Measurements from ENCODE around the gene LBX2.

LBX2 gene

GRCh38 chr2:74525717-74526648 lies 26.6 kb upstream of the LBX2 start, which contains the start of gene DQX1:
TSS of gene DQX1 (minus strand) at chr2:74526231. CDS start at chr2:74525729, 502 bp downstream.
- DNase-seq, result peak; percentile 51 to 68

- no peak for DNase-seq
Measured at GRCh38 chr2:74524955-74525716, 25.7 kb upstream of the LBX2 start.

- DNase-seq, result no peak
Measured at GRCh38 chr2:74524005-74524404, 24.6 kb upstream of the LBX2 start.

GRCh38 chr2:74522516-74522915 lies 23.1 kb upstream of the LBX2 start:
- DNase-seq, result no peak

- DNase-seq, result no peak
Measured at GRCh38 chr2:74516650-74517049, 17.2 kb upstream of the LBX2 start.

GRCh38 chr2:74515981-74516633 lies 16.7 kb upstream of the LBX2 start:
- DNase-seq, result peak; percentile 80

GRCh38 chr2:74515271-74515980 lies 16.0 kb upstream of the LBX2 start:
- DNase-seq, result no peak

GRCh38 chr2:74514368-74515270 lies 15.2 kb upstream of the LBX2 start, which contains the start of gene TLX2:
TSS of gene TLX2 (plus strand) at chr2:74514450. CDS start at chr2:74514807, 357 bp downstream.
- no peak for DNase-seq

- DNase-seq, result peak in 1 of 2 donors; percentile 34
Measured at GRCh38 chr2:74513605-74514367, 14.4 kb upstream of the LBX2 start.

- no peak for DNase-seq
Measured at GRCh38 chr2:74512744-74513604, 13.6 kb upstream of the LBX2 start.

- no peak for DNase-seq
Measured at GRCh38 chr2:74511104-74511989, 11.9 kb upstream of the LBX2 start.

- DNase-seq, result no peak
Measured at GRCh38 chr2:74510272-74510671, 10.9 kb upstream of the LBX2 start.

- DNase-seq, result peak in 1 of 2 donors; percentile 18
Measured at GRCh38 chr2:74507926-74508520, 8.6 kb upstream of the LBX2 start.

GRCh38 chr2:74507145-74507925 lies 7.9 kb upstream of the LBX2 start, which contains the start of gene PCGF1:
TSS of gene PCGF1 (minus strand) at chr2:74507695. CDS start at chr2:74507668, 27 bp downstream.
- peak; percentile 98 to 99 for DNase-seq

- DNase-seq, result no peak
Measured at GRCh38 chr2:74505448-74506246, 6.2 kb upstream of the LBX2 start.

GRCh38 chr2:74504591-74504990 lies 5.2 kb upstream of the LBX2 start:
- no peak for DNase-seq

Measured in CD4-positive, alpha-beta T cell treated with Interleukin-4 for 1 hour (primary cell).